Upper lobe of left lung (tissue), 6 donors: Measurements from ENCODE around the gene HIRA. TPM values are rescaled to one million over a fixed set of nuclear protein-coding genes. Genes with fewer than 3 reads are reported as not detected.

Experiments
- ATAC-seq, 2 donors: fragments of 200-7000 bp; cut with Tn5 transposase; one replicate each; pipeline ENCODE4 v1.9.1; 2022; ENCODE audit warnings: mild to moderate bottlenecking in 2 of 2, moderate library complexity in 2 of 2; ENCODE audit not compliant: low FRiP score in 2 of 2
- DNase-seq, 2 donors: peaks; one replicate each; pipeline ENCODE4 v3.0.0-alpha.2; 2019 to 2020
- H3K27ac ChIP-seq, 4 donors: fragments of 200-600 bp; sonication (generic); one replicate each; pipeline ENCODE4 v1.5.1; 2016 to 2019
- H3K27me3 ChIP-seq, 4 donors: fragments of 200-600 bp; sonication (generic); one replicate each; pipeline ENCODE4 v1.5.1; 2017 to 2019
- H3K36me3 ChIP-seq, 4 donors: fragments of 200-600 bp; sonication (generic); one replicate each; pipeline ENCODE4 v1.5.1; 2016 to 2019
- H3K4me1 ChIP-seq, 4 donors: fragments of 200-600 bp; sonication (generic); one replicate each; pipeline ENCODE4 v1.5.1; 2018 to 2019
- H3K4me3 ChIP-seq, 4 donors: fragments of 200-600 bp; sonication (generic); one replicate each; pipeline ENCODE4 v1.5.1; 2017 to 2019; ENCODE audit warnings: mild to moderate bottlenecking in 2 of 4, moderate library complexity in 1 of 4
- H3K9me3 ChIP-seq, 4 donors: fragments of 200-600 bp; sonication (generic); one replicate each; pipeline ENCODE4 v1.5.1; 2018 to 2019
- CTCF ChIP-seq, 6 experiments: fragments of 450-650 bp in 4 of 6; fragments of 200-600 bp in 2 of 6; sonication (generic) in 2 of 6; IDR thresholded peaks; one replicate each; pipeline ENCODE4 v1.5.1; 2016 to 2019; ENCODE audit warnings: antibody characterized with exemption in 6 of 6
- EP300 ChIP-seq, 4 donors: sonication (generic); formaldehyde crosslinking; IDR thresholded peaks; one replicate each; pipeline ENCODE4 v1.5.1; 2017; ENCODE audit warnings: antibody characterized with exemption in 4 of 4, control low read depth in 2 of 4
- POLR2A ChIP-seq, 4 donors: fragments of 450-650 bp; IDR thresholded peaks; one replicate each; pipeline ENCODE4 v1.5.1; 2016 to 2017; ENCODE audit warnings: antibody characterized with exemption in 4 of 4, mild to moderate bottlenecking in 2 of 4
- POLR2AphosphoS5 ChIP-seq, 2 donors: sonication (generic); formaldehyde crosslinking; IDR thresholded peaks; one replicate each; pipeline ENCODE4 v1.5.1; 2017; ENCODE audit warnings: antibody characterized with exemption in 2 of 2
- WGBS, 2 donors: methylation state at CpG; one replicate each; pipeline ENCODE4 v1.1.5; 2017 to 2018; 5-methylcytosine and 5-hydroxymethylcytosine counted together
- total RNA-seq, 6 donors: library from RNA; depleted of rRNA in 4 of 6; stranded (reverse); fragments of >200 nt in 4 of 6; gene quantifications; one replicate each; pipeline versions ENCODE4 v1.1.0 to v1.2.1, GENCODE V29; 2016 to 2021
- donor health status: DM: no; HTN: no; CAD: no; lungs with moderate emphysema.
- donor health status: DM: no; HTN: yes; CAD: no; lungs with severe emphysema.

The HIRA gene
- total RNA-seq, 6 donors from 2014 or later = 9.9 to 27.5 (median 22.1) TPM

GRCh38 chr22:19456541-19456940 lies 25.0 kb upstream of the HIRA start:
- ATAC-seq (no peak), DNase-seq (peak in 1 of 2 donors; percentile 6)
- Histone ChIP-seq H3K27me3 (no peaks in the 10 kb centered on the region), H3K36me3 (peaks cover 24 to 93% (median 78%) of the 10 kb centered on the region in 4 donors), H3K4me3 (no peak overlapping the region), H3K4me1 (no peaks in the 10 kb centered on the region), H3K27ac (no peak overlapping the region), H3K9me3 (no peaks in the 10 kb centered on the region)
- TF ChIP-seq CTCF (IDR thresholded peaks at IDR 0.05) (no peak), POLR2A (IDR thresholded peaks at IDR 0.05) (no peak), POLR2AphosphoS5 (IDR thresholded peaks at IDR 0.05) (no peak), EP300 (IDR thresholded peaks at IDR 0.05) (no peak)
- 91 to 96% methylated on average over 10 of the region's 10 CpGs for WGBS, 2 donors

- TF ChIP-seq POLR2AphosphoS5 (IDR thresholded peaks at IDR 0.05) (no peak), EP300 (IDR thresholded peaks at IDR 0.05) (no peak), CTCF (IDR thresholded peaks at IDR 0.05) (no peak), POLR2A (IDR thresholded peaks at IDR 0.05) (no peak)
- WGBS, 2 donors = 71 to 92% methylated on average over 2 to 4 of the region's 4 CpGs
- peaks cover 24 to 91% (median 76%) of the 10 kb centered on the region in 4 donors for H3K36me3 ChIP-seq
- H3K4me3 ChIP-seq = no peak overlapping the region
- peak in 1 of 2 donors; percentile 12 for ATAC-seq
- H3K27ac ChIP-seq = no peak overlapping the region
- H3K9me3 ChIP-seq = no peaks in the 10 kb centered on the region
- H3K27me3 ChIP-seq = no peaks in the 10 kb centered on the region
- peak in 1 of 2 donors; percentile 6 for DNase-seq
- no peaks in the 10 kb centered on the region for H3K4me1 ChIP-seq
Measured at GRCh38 chr22:19455585-19456370, 24.2 kb upstream of the HIRA start.

GRCh38 chr22:19455033-19455432 lies 23.5 kb upstream of the HIRA start:
- WGBS, 2 donors = 98 to 100% methylated on average over 2 of the region's 2 CpGs
- DNase-seq = peak in 1 of 2 donors; percentile 1
- no peak overlapping the region for H3K27ac ChIP-seq
- H3K4me3 ChIP-seq = no peak overlapping the region
- H3K9me3 ChIP-seq = no peaks in the 10 kb centered on the region
- no peak for TF ChIP-seq POLR2A (IDR thresholded peaks at IDR 0.05)
- no peak for TF ChIP-seq POLR2AphosphoS5 (IDR thresholded peaks at IDR 0.05)
- TF ChIP-seq CTCF (IDR thresholded peaks at IDR 0.05) = no peak
- TF ChIP-seq EP300 (IDR thresholded peaks at IDR 0.05) = no peak
- H3K4me1 ChIP-seq = no peaks in the 10 kb centered on the region
- ATAC-seq = no peak
- H3K27me3 ChIP-seq = no peaks in the 10 kb centered on the region
- H3K36me3 ChIP-seq = peaks cover 24 to 93% (median 72%) of the 10 kb centered on the region in 4 donors

- no peak for TF ChIP-seq POLR2AphosphoS5 (IDR thresholded peaks at IDR 0.05)
- Histone ChIP-seq H3K27me3 (no peaks in the 10 kb centered on the region), H3K36me3 (peaks cover 24 to 86% (median 69%) of the 10 kb centered on the region in 4 donors), H3K4me1 (no peaks in the 10 kb centered on the region), H3K4me3 (no peak overlapping the region), H3K9me3 (no peaks in the 10 kb centered on the region), H3K27ac (no peak overlapping the region)
- 89% methylated on average over 6 of the region's 6 CpGs for WGBS, 2 donors
- ATAC-seq = no peak
- DNase-seq = peak in 1 of 2 donors; percentile 4
Measured at GRCh38 chr22:19454156-19454555, 22.6 kb upstream of the HIRA start.

- Histone ChIP-seq H3K4me3 (no peak overlapping the region), H3K27me3 (no peaks in the 10 kb centered on the region), H3K36me3 (peaks cover 24 to 82% (median 67%) of the 10 kb centered on the region in 4 donors), H3K4me1 (peaks cover 0 to 3% (median under 1%) of the 10 kb centered on the region in 4 donors), H3K27ac (no peak overlapping the region), H3K9me3 (no peaks in the 10 kb centered on the region)
- ATAC-seq (no peak), DNase-seq (peak in 1 of 2 donors; percentile 5)
- 98 to 100% methylated on average over 3 to 5 of the region's 5 CpGs for WGBS, 2 donors
- no peak for TF ChIP-seq POLR2AphosphoS5 (IDR thresholded peaks at IDR 0.05)
- TF ChIP-seq EP300 (IDR thresholded peaks at IDR 0.05) = no peak
- TF ChIP-seq CTCF (IDR thresholded peaks at IDR 0.05) = no peak
- no peak for TF ChIP-seq POLR2A (IDR thresholded peaks at IDR 0.05)
Measured at GRCh38 chr22:19453718-19454117, 22.2 kb upstream of the HIRA start.
